HG03442 (cell line): ENCODE data around the gene KRT2.

Experiments used
- ATAC-seq: cut with Tn5 transposase; IDR thresholded peaks from one replicate; pipeline ENCODE4 v1.9.1; 2021; ENCODE audit warnings: mild to moderate bottlenecking, moderate library complexity; ENCODE audit not compliant: unreplicated experiment

The KRT2 gene

DNA sequence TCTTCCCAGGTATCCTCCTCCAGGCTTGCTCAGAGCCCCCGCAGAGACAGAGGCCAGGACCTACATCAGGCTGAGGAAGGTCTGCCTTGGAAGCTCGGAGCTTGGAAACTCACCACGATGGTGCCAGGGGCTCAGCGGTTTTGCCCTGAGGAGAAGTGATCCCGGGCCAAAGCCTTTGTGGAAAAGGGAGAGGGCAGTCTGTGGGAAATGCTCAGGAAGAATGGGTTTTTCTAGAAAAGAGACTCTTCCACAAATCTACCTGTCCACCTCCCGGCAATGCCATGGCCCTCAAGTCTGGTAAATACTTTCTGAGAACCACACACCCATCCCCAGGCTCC is 8.0 kb downstream of the KRT2 start:
- ATAC-seq: no peak

DNA sequence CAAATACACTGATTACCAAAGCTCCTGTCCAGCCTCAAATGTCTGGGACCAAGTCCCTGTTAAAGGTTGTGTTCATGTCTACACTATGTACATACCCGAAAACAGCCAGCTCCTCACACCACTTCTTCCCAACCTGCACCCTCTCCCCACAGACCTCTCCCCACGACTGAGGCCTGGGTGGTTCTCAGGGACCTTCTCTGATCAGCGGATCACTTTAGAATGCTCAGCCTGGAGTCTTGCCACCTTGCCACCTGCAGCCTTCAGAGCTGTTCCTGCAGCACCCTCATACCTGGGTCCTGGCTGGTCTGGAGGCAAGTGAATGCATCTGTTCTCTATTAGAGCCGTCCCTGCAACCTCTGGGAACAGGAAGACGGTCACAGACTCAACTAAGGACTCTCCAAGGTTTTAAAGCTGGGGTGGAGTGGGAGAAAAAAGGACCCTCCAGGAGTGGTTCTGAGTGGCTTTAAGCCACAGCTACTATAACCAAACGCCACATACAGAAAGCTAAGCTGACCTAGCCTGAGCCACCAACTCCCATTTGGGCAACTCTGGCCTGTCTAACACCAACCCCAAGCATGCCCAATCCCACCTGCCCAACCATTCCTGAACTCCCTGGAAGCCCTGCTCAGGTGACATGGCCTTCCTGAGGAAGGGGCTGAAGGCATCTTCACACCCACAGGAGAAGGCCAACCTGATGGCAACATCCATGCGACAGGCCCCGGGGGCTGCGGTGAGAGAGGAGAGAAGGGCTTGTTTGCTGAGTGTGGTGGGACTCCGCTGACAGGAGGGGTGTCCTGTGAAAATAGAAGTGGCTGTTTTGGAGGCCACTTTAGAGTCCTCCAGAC is 8.6 kb downstream of the KRT2 start:
- ATAC-seq: no peak

DNA sequence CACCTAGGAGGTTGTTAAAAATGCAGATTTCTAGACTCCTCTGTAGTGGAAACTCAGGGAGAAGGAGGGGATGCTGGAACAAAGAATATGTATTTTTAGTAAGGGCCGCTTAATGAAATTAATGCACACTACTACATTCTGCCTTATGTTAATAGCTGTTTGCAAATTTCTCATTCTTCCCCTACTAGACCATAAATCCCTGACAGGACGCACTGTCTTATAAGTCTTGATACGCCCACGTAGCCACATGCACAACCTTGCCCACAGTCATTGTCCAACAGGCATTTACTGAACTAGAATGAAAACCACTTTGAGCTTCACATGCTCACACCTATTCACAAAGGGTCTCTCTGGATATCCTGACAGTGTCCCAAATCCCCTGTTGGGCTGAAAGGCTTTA is 10.5 kb downstream of the KRT2 start:
- no peak for ATAC-seq

DNA sequence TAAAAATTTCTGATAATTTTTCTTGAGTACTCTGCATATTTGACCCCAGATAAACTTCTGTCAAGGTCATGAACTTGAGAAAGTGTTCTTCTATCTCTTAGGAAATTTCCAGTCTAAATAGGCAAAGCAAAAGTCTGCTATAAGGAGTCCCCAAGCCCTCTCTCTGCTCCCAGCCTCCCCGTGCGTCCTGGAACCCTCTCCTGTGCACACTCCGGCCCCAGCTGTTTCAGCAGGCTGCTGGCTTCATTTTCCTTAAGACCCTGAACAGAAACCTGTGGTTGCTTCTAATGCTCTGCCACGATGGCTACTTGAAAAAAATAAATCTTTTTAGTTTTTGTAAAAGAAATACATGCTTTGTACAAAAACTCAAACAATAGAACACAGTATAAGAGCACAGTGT is 14.7 kb downstream of the KRT2 start:
- ATAC-seq: no peak

DNA sequence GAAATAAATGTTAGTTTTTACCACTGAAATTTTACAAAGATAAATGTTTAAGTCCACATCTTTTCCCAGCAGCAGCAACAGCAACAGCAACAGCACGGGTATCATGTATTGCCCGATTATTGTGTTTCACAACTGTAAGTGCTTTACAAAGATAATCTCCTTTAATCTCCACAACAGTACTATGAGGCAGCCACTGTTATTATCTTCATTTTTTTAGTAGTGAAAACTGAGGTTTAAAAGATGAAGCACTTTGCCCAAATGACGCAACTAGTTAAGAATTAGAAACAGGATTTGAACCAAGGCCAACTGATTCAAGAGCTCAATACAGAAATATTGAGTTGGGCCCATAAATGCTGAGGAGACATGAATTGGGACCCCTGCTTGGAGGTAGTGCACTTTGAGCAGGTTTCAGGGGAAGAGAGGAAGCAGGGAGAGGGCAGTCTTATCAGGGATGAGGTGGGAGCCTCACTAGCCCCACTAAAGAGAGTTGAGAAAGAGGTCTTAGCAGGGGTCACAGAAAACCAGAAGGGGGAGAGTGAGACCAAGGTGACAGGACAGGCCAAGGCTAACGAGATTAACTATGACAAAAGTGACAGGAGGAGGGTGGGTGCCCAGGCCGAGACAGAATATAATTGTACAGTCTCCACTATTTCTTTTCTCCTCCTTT is 15.3 kb downstream of the KRT2 start:
- ATAC-seq: no peak

DNA sequence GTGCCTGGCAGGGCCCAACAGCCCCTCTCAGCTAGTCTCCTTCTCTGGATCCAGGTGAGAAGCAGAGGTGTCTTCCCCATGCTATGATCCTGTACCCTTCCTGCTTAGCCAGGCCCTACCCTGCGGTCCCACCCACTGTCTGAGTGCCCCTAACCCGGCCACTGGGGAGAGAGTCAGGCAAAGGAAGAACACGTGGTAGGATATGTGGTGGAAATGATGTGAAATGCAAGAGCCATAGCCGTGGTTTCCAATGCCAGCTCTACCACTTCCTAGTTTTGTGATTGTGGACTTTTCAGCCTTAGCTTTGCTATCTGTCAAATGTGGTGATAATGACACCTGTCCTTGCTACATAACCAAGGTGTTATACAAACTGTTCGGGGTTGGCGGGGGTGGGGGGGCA is 15.8 kb downstream of the KRT2 start:
- ATAC-seq: no peak

DNA sequence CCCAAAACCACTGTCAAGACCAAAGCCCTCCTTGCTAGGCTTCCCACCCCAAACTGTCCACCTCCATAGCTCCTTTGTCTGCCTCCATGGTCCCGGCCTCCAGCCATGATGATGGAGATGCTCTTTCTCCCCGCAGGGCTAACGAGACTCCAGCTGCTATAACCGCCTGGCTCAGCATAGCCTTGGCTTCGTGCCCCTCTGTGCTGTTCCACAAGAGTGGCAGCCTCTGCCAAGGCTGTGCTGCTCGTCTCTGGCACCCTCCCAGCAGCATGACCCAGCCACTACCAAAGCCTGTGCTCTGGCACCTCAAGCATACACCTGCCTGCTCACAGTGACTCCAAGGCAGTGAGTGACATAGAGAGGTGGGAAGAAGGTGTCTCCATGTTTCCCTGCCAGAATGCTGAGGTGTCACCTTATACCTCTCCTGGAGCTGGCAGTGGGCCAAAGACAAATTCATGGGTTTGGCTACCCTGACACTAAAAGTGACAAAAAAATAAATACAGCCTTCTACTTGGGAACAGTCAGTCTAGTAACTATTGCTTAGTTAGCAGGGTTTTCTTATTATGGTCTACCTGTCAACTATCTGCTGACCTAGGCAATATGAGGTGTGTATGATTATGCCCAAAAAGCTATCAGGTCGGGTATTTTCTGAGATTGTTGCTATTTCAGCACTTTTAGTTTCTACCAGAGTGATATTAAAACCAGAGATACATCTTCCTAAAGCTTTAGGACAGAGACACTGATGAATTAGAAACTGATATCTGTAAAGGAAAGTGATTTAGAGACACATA is 17.6 kb downstream of the KRT2 start:
- ATAC-seq: no peak

DNA sequence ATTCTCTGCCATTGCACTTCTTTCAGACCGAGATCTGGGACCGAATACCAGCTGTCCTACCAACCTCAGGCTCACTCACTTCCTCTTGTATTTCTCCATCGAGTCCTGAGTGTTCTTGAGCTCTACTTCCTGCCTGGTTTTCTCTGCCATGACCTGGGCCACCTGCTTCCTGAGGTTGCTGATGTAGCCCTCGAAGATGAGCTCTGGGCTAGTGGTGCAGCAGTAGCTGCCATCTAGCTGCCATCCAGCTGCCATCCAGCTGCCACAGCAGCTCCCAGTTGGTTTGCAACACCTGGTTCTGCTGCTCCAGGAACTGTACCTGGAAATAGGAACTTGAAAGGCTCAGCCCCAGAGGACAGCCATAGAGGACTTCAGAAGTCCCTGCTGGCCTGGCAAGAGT is 18.6 kb downstream of the KRT2 start:
- no peak for ATAC-seq

DNA sequence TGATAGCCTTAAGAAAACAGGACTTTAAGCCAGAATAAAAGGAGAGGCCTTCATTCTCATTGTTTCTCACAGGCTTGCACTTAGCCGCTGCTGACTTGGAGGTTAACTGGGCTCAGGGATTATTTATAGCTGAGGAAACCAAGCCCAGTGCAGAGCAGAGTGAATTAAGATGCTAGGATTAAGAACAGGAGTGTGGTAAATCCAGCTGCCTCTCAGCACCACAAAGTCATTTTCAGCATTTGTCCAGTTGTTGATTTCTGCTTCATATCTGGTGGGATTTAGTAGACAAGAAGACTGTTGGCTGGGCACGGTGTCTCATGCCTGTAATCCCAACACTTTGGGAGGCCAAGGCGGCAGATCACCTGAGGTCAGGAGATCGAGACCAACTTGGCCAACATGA is 19.4 kb downstream of the KRT2 start:
- no peak for ATAC-seq

DNA sequence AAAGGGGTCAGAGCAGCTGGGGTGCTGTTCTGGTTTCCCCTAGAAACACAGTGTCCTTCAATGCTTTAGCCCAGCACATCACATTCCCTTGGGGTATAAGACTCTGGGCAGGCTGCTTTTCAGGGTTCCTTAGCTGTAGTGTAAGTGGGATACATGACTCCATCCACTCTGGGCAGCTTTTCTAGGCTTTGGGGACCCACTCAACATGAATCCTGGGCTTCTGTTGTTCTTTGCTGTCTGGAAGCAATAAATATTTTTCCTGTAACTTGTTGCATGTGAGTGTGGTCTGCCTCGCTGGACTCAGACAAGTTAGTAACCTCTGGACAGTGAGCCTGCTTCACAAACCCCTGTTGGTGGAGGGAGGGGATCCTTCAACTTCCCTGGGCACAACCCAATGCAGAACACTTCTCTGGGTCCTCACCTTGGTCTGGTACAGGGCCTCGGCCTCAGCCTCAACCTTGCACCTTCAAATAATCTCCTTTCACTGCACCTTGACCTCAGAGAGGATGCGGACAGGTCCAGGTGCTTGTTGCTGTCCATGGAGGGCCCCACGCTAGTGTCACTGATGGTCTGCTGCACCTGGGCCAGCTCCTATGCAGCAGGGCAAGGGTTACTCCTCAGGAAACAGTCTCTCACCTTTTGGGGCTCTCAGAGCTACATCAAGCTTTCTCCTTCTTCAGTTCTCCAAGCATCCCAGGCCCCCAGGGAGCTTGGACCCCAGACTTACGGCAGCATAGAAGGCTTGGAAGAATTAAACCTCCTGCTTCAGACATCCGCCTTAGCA is 20.1 kb downstream of the KRT2 start:
- ATAC-seq: no peak

DNA sequence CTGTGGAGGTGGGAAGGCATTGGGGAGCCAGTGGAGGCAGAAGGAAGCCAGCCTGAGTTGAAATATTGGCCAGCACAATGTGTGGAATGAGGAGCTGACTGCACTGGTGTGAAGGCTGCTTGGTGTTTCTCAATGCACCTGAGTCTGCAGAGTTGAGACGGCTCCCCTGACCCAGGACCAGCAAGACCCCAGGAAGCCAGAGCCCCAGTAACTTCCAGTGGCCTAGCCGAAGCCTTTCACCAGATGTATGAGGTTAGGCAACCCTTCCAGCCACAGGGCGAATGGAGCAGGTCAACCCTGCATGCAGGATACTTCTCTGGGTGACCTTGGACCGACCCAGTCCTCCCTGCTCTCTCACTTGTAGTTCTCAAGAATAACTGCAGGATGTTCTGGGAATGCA is 20.7 kb downstream of the KRT2 start:
- no peak for ATAC-seq

DNA sequence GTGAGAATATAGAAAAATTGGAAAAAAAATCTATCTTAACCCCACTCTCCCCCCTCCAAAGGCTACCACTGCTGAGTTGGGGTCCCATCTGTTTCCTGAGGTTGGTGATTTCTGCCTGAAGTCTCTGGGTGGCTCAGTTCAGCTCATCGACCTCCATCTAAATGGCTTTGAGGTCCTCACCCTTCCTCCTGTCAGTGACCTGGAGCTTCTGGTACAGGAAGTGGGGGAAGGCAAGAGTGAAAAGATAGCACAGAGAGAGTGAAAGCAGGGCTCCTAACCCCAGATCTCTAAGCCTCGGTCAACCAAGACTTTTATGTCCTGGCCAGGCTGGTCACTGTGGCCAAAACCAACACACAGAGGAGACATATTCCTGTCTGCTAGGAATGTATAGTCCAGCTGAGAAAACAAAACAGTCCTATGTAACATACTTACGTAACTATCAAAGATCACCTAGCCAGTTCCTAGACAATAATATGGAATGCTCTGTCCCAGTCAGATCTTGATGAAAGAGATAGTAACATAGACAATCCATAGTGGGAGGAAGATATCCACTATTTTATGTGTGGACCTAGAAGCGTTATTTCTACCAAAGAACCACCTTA is 21.3 kb downstream of the KRT2 start:
- no peak for ATAC-seq

DNA sequence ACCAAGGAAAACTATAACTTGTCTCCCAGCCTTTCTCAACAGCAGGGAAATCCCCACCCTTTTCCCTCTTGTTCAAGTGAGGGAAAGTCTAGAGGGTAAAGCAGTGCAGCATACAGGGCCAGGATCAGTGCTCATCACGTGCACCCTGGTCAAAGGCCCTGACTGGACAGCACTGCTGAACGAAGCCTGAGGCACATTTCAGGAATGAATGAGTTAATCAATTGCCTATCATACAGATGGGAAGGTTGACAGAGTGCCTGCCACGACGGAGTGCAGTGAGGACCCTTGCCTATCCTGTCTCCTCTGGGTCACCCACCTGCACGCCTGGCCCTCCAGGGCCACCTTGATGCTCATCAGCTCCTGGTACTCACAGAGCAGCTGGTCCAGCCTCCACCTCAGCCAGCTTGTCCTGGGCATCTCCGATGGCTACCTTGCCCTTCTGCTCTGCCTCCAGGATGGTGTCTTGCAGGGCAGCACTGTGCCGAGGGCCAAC is 22.0 kb downstream of the KRT2 start:
- no peak for ATAC-seq

DNA sequence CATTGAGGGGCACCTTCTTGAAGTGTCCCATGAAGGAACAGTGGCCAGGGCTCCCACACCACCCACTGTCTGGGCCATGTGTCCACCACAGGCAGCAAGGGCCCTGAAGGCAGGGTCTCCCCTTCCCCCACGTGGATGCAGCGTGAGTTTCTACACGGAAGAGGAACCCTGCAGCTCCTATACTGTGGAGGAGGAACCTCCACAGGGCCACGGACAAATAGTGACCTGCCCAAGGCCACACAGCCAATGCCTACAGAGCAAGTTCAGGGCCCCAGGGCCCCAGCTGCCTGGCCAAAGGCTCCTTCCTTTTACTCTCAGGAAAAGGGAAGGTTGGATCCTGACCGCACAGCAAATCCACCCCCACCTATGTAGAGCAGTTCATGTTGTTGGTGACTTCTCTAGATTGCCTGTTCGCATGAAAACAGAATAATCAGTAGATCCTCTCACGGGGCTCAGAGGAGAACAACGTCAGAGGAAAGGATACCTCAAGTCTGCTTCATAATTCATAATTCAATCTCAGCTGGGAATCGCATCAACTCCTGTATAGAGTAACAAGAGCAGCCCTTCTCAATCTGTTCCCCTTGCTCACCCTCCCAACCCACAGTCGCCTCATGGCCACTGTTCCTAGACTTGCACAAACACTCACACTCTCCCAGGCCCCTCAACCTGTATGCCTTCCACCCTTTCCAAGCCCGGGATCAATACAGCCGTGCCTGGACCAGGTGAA is 22.6 kb downstream of the KRT2 start:
- no peak for ATAC-seq

DNA sequence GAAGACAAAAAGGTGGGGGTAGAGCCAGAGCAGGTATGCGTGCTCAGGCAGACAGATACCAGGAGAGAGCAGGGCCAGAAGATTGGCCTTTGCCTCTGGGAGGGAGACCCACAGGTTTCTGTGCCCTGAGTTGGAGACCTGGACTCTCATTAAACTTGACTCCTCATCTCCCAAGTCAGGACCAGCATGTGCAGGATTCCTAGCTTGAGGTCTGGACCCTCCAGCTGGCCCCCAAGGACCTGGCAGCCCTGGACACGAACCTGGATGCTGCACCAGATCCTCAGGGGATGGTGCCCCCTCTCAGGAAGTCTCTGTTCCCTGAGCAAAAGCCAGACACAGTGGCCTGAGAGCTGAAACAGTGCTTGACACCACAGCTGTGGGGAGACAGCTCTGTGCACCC is 23.2 kb downstream of the KRT2 start:
- no peak for ATAC-seq

DNA sequence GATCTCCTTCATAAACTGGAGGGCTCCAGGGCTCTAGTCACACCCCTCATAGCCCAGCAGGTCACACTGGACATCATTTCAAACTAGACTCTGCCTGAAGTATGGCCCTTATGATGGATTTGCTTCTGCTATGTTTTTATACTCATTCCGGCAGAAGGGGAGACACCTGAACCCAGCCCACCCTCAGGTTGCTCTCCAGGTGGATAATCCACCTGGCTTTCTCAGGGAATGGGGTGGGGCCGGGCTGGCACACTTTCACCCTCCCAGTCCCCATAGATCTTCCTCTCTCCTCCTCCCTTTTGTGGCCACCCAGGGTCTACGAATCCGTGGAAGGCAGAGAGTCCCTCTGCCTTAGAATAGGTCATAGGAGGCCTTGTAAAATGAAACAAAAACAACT is 23.9 kb downstream of the KRT2 start:
- ATAC-seq: no peak

DNA sequence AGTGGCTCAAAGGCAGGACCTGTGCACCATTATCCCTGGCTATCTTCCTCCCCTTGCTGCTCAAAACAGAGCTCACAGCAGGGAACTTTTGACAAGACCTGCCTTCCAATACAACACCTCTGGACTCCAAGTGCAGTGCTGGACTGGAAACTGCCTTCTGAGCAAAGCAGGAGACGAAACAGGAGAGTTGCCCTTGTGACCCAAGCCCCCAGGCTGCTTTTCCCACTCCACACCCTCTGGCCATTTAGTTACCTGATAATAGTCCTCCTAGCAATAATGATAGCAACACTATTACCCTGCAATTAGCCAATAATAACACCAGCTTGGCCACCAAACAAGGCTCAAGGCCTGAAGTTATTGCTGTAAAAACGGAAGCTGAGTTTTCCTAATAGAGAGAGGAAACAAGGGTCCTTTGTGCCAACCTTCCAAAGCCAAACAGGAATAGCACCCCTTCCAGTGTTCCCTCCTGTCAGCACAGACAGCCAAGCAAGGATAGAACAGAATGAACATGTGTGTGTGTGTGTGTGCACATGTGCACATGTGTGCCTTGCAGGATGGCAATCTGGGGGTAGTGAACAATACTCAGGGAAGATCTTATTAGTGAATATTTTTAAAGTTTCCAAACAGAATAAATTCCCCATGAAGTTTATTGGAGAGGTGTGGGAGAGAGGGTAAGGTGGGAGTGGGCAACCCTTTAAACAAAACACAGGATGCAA is 24.5 kb downstream of the KRT2 start:
- ATAC-seq: no peak

DNA sequence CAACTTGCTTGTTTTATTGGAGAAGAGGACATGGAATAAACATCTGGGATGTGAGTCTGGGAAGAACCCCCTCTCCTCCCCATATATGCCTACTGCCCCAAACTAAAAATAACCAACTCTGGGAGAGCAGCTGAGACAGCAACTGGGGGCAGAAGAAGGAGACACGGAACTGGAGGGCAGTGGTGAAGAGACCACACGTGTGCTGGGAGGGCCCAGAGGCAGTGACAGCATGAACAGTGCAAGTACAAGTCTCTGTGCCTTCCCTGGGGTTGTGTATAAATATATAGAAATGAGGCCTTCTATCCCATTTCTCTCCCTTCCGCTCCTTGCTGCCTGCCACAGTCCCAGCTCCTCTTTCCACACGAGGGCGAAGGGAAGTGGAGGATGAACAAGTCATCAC is 29.7 kb downstream of the KRT2 start:
- no peak for ATAC-seq

DNA sequence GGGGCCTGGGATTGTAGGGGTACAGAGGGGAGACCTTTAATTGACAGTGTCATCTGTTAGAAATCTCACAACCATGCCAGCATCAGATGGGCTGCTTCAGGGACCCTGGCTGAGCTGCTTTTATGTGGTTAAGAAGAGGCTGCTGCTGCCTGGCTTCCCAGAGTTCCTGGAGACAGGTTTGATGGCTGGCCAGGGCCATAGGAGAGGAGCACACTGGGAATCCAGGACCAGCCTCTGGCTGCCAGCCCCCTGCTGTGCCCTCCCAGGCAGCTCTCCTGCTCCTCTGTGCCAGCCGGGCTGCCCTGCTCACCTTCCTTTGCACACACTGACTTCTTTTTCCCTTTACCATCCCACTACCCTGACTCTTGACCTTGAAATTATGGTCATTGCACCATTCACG is 33.1 kb downstream of the KRT2 start:
- no peak for ATAC-seq
